A549 (cell line): Measurements from ENCODE around the gene FAM76A. TPM values are rescaled to one million over a fixed set of nuclear protein-coding genes. Genes with fewer than 3 reads are reported as not detected.
"Not testable (repeated sequence)": the region's sequence is repeated elsewhere in the genome, so short reads cannot be mapped to it uniquely, and the experiment has no call there.

ENCODE experiments used
- ATAC-seq, 2 experiments: fragments of 200-7000 bp in 1 of 2; fragments of >200 bp in 1 of 2; cut with Nextera tagmentation in 1 of 2; cut with Tn5 transposase in 1 of 2; 3 replicates each; pipeline versions ENCODE4 v1.8.0 to v1.9.1; 2018 to 2020; ENCODE audit warnings: mild to moderate bottlenecking in 1 of 2, moderate library complexity in 1 of 2
- CTCF ChIA-PET: fragments of 300-600 bp; sonication (Branson Sonifier 250); formaldehyde crosslinking; extraction: SDS; loops from one replicate; lab custom pipeline; 2021; ENCODE audit warnings: antibody characterized with exemption, inconsistent platforms; lab: Yijun Ruan, JAX
- POLR2A ChIA-PET: fragments of 350-600 bp; formaldehyde crosslinking; extraction: SDS; loops from one replicate; lab custom pipeline; 2021; ENCODE audit warnings: antibody characterized with exemption, inconsistent platforms; lab: Yijun Ruan, JAX
- DNase-seq, 2 experiments: peaks; one replicate each; pipeline versions ENCODE4 v3.0.0 to v3.0.0-alpha.2; 2011 to 2016; ENCODE audit warnings: low read depth in 1 of 2, low spot score in 1 of 2
- FAIRE-seq: peaks from 2 replicates; lab custom pipeline; 2011; peaks lifted over from hg19 to GRCh38; lab: Jason Lieb, UNC
- H3K27ac ChIP-seq, 2 experiments: fragments of >200 bp; sonication (Bioruptor Twin); formaldehyde crosslinking; 3 replicates each; pipeline ENCODE4 v1.5.1; 2016 to 2017
- H3K4me1 ChIP-seq: fragments of >200 bp; sonication (Bioruptor Twin); formaldehyde crosslinking; 3 replicates; pipeline ENCODE4 v1.6.1; 2016
- H3K4me2 ChIP-seq: fragments of >200 bp; sonication (Bioruptor Twin); formaldehyde crosslinking; 3 replicates; pipeline ENCODE4 v1.6.1; 2016
- H3K4me3 ChIP-seq: fragments of >200 bp; sonication (Bioruptor Twin); formaldehyde crosslinking; 3 replicates; pipeline ENCODE4 v1.5.1; 2016
- H3K9me3 ChIP-seq: fragments of >200 bp; sonication (Bioruptor Twin); formaldehyde crosslinking; 3 replicates; pipeline ENCODE4 v1.6.1; 2016
- BHLHE40 ChIP-seq: IDR thresholded peaks from 2 replicates; pipeline ENCODE4 v1.6.1; 2012; ENCODE audit warnings: low read depth, low read length, inconsistent platforms
- CBX8 ChIP-seq: fragments of 200-600 bp; sonication (generic); IDR thresholded peaks from 2 replicates; pipeline ENCODE4 v1.6.1; 2016
- CTCF ChIP-seq: fragments of >200 bp; sonication (Bioruptor Twin); formaldehyde crosslinking; IDR thresholded peaks from 3 replicates; pipeline ENCODE4 v1.5.1; 2016
- EHMT2 ChIP-seq: fragments of 200-600 bp; sonication (generic); IDR thresholded peaks from 2 replicates; pipeline ENCODE4 v1.6.1; 2016; ENCODE audit warnings: antibody characterized with exemption, low read depth, mild to moderate bottlenecking, moderate library complexity
- ESRRA ChIP-seq: fragments of 150-350 bp; IDR thresholded peaks from 2 replicates; pipeline ENCODE4 v1.6.1; 2014; ENCODE audit warnings: mild to moderate bottlenecking, low read length, borderline replicate concordance
- FOXS1 ChIP-seq: fragments of 250-450 bp; sonication (Bioruptor Pico); IDR thresholded peaks from 2 replicates; pipeline ENCODE4 v1.5.0; 2020; ENCODE audit warnings: mild to moderate bottlenecking, moderate library complexity
- HDAC2 ChIP-seq: fragments of 200-600 bp; sonication (generic); IDR thresholded peaks from 2 replicates; pipeline ENCODE4 v1.6.1; 2016
- HOXA7 ChIP-seq: fragments of 250-450 bp; sonication (Bioruptor Pico); IDR thresholded peaks from 2 replicates; pipeline ENCODE4 v1.5.0; 2020; ENCODE audit warnings: mild to moderate bottlenecking, moderate library complexity
- MAFK ChIP-seq: fragments of 450-650 bp; IDR thresholded peaks from 2 replicates; pipeline ENCODE4 v1.6.1; 2014; ENCODE audit not compliant: partially characterized antibody
- MAZ ChIP-seq: fragments of 150-350 bp; IDR thresholded peaks from 2 replicates; pipeline ENCODE4 v1.6.1; 2014; ENCODE audit warnings: antibody characterized with exemption, low read depth, low read length, borderline replicate concordance
- MYC ChIP-seq: IDR thresholded peaks from 2 replicates; pipeline ENCODE4 v1.6.1; 2012; ENCODE audit warnings: mild to moderate bottlenecking, inconsistent platforms, low read length, improper control_type of control experiment, borderline replicate concordance
- PHF8 ChIP-seq: fragments of 200-600 bp; sonication (generic); IDR thresholded peaks from 2 replicates; pipeline ENCODE4 v1.6.1; 2016; ENCODE audit warnings: low read depth, mild to moderate bottlenecking, antibody characterized with exemption, moderate library complexity, borderline replicate concordance
- RCOR1 ChIP-seq: fragments of 150-350 bp; IDR thresholded peaks from 2 replicates; pipeline ENCODE4 v1.6.1; 2014; ENCODE audit warnings: antibody characterized with exemption, low read length, low read depth
- SMC3 ChIP-seq: fragments of >200 bp; sonication (Bioruptor Twin); formaldehyde crosslinking; IDR thresholded peaks from 3 replicates; pipeline ENCODE4 v1.6.1; 2018; ENCODE audit warnings: inconsistent platforms
- TFCP2L1 ChIP-seq: fragments of 250-450 bp; sonication (Bioruptor Pico); IDR thresholded peaks from 2 replicates; pipeline ENCODE4 v1.5.0; 2021; ENCODE audit warnings: mild to moderate bottlenecking
- ZFP36 ChIP-seq: fragments of 450-650 bp; IDR thresholded peaks from 2 replicates; pipeline ENCODE4 v1.6.1; 2014; ENCODE audit warnings: borderline replicate concordance; ENCODE audit not compliant: partially characterized antibody
- ZNF302 ChIP-seq: fragments of 250-450 bp; sonication (Bioruptor Pico); IDR thresholded peaks from 2 replicates; pipeline ENCODE4 v1.9.0; 2021; ENCODE audit warnings: inconsistent platforms, mild to moderate bottlenecking, moderate library complexity
- ZSCAN20 ChIP-seq: fragments of 250-450 bp; sonication (Bioruptor Pico); IDR thresholded peaks from 2 replicates; pipeline ENCODE4 v1.8.0; 2022; ENCODE audit warnings: mild to moderate bottlenecking, moderate library complexity
- WGBS: methylation state at CpG from one replicate; pipeline ENCODE4 v1.1.6; 2017; ENCODE audit errors: missing lambda C conversion rate; 5-methylcytosine and 5-hydroxymethylcytosine counted together
- polyA plus RNA-seq, 4 experiments: library from polyadenylated mRNA; depleted of rRNA in 3 of 4; stranded (reverse); fragments of >200 nt; fragmentation: RNase III in 1 of 4; extraction: RNeasy Plus Mini Kit Qiagen cat#74134 plus additional on column Dnase treatment in 1 of 4; gene quantifications; 2 replicates in 3 of 4; 3 replicates in 1 of 4; pipeline ENCODE4 v1.2.3, GENCODE V29; 2011 to 2017
- TF ChIP-seq, protein P1 (sequence below): fragments of >200 bp; sonication (Bioruptor Twin); formaldehyde crosslinking; IDR thresholded peaks from 2 replicates; pipeline ENCODE4 v1.6.1; 2016
- TF ChIP-seq, protein P2 (sequence below): fragments of 150-350 bp; IDR thresholded peaks from 2 replicates; pipeline ENCODE4 v1.6.1; 2014; ENCODE audit warnings: low read depth, mild to moderate bottlenecking, low read length
- TF ChIP-seq, protein P3 (sequence below): fragments of 250-450 bp; sonication (Bioruptor Pico); IDR thresholded peaks from 2 replicates; pipeline ENCODE4 v1.5.0; 2021; ENCODE audit warnings: mild to moderate bottlenecking, moderate library complexity, borderline replicate concordance

The FAM76A gene
- polyA plus RNA-seq, 2 of the 4 experiments (the other 2 are of a cell fraction), result 4.8 to 6.5 TPM

DNA sequence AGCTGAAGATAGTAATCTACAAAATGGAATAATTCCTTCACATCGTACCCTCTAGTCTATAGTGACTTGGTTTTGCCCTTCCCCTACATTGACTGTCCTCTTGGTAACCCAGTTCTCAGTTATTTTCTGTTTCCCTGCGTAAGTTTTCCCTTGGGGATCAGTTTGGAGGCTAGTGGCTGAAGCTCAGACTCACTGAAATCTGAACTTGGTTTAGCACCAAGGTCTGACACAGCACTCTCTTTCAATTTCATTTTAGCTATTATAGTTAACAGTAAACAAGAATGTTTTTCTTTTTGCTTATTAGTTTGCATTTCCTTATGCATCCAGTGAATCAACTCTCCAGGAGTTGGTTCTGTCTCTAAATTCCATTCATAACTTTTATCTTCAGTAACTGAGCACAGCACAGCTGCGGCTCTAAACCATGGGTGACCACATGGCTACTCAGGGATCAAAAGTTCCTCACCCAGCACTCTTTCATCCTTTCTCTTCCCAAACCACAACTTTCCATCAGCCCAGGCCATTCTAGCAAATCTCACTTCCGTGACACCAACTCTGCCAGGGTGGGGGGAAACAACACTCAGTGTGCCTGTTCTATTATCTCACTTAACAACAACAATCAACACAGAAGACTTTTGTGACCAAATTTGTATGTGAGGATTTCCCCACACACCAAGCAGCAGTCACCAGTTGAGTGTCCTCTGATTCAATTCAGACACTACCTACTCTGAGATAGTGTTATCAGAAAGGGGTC is 36.2 kb upstream of the FAM76A start:
- ChIA-PET POLR2A (no interaction called here), CTCF (interaction anchor here (4.4 kb wide), 1 partner anchor 20 kb away, joined by 20 read pairs; no protein-coding TSS in a partner anchor)
- DNase-seq (no peak), ATAC-seq (no peak), FAIRE-seq (no peak)
- Histone ChIP-seq H3K9me3 (no peaks in the 10 kb centered on the region), H3K4me3 (no peak overlapping the region), H3K4me1 (no peaks in the 10 kb centered on the region), H3K4me2 (no peak overlapping the region), H3K27ac (no peak overlapping the region)
- 61% methylated on average over 4 of the region's 4 CpGs for WGBS
- no peak for TF ChIP-seq EHMT2
- TF ChIP-seq SMC3, result no peak
- TF ChIP-seq, protein P1, sequence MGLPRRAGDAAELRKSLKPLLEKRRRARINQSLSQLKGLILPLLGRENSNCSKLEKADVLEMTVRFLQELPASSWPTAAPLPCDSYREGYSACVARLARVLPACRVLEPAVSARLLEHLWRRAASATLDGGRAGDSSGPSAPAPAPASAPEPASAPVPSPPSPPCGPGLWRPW, result no peak
- TF ChIP-seq MAFK, result no peak

- no peak overlapping the region for H3K4me2 ChIP-seq
- no peak for FAIRE-seq
- H3K4me3 ChIP-seq, result no peak overlapping the region
- CTCF ChIA-PET, result no interaction called here
- POLR2A ChIA-PET, result no interaction called here
- TF ChIP-seq MAZ (no peak), EHMT2 (no peak), MYC (no peak), HOXA7 (CRISPR knock-in tag) (no peak), HDAC2 (no peak), MAFK (no peak), PHF8 (no peak), ESRRA (no peak), RCOR1 (no peak)
- TF ChIP-seq, protein P2, sequence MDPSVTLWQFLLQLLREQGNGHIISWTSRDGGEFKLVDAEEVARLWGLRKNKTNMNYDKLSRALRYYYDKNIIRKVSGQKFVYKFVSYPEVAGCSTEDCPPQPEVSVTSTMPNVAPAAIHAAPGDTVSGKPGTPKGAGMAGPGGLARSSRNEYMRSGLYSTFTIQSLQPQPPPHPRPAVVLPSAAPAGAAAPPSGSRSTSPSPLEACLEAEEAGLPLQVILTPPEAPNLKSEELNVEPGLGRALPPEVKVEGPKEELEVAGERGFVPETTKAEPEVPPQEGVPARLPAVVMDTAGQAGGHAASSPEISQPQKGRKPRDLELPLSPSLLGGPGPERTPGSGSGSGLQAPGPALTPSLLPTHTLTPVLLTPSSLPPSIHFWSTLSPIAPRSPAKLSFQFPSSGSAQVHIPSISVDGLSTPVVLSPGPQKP, result no peak
- no peaks in the 10 kb centered on the region for H3K9me3 ChIP-seq
- H3K4me1 ChIP-seq, result no peaks in the 10 kb centered on the region
- no peak for ATAC-seq
- no peak overlapping the region for H3K27ac ChIP-seq
- WGBS, result 25% methylated on average over 2 of the region's 2 CpGs
- no peak for DNase-seq
These were observed 35.6 kb upstream of the FAM76A start for GRCh38 chr1:27690183-27690582.

- H3K4me2 ChIP-seq, FAIRE-seq, H3K9me3 ChIP-seq, H3K4me1 ChIP-seq, POLR2A ChIA-PET, ATAC-seq, H3K27ac ChIP-seq, H3K4me3 ChIP-seq, DNase-seq: not testable (repeated sequence)
- 55% methylated on average over 8 of the region's 9 CpGs for WGBS
- CTCF ChIA-PET, result interaction anchor here (1.4 kb wide), 1 partner anchor 53 kb away, joined by 4 read pairs; no protein-coding TSS in a partner anchor
These were observed 28.9 kb upstream of the FAM76A start for GRCh38 chr1:27696835-27697234.

DNA sequence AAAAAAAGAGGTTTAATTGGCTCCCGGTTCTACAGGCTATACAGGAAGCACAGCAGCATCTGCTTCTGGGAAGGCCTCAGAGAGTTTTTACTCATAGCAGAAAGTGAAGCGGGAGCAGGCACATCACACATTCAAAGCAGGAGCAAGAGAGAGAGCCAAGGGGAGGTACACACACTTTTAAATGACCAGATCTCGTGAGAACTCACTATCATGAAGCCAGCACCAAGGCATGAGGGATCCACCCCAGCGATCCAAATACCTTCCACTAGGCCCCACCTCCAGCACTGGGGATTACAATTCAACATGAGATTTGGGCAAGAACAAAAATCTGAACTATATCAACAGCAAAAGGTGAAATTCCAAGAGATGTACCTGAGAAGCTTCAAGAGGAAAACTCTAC is 20.8 kb upstream of the FAM76A start:
- WGBS, result 59% methylated on average over 4 of the region's 4 CpGs
- ChIA-PET POLR2A (no interaction called here), CTCF (interaction anchor here (0.6 to 1.9 kb wide), 2 partner anchors 16 to 36 kb away, joined by 3 to 7 read pairs; no protein-coding TSS in a partner anchor)
- no peak overlapping the region for H3K4me2 ChIP-seq
- H3K4me3 ChIP-seq, result no peak overlapping the region
- TF ChIP-seq CTCF (no peak), TFCP2L1 (CRISPR knock-in tag) (no peak), ZFP36 (no peak), MAZ (no peak), ZNF302 (CRISPR knock-in tag) (no peak), HOXA7 (CRISPR knock-in tag) (no peak), ZSCAN20 (no peak), CBX8 (no peak), FOXS1 (CRISPR knock-in tag) (no peak), BHLHE40 (no peak), RCOR1 (no peak), PHF8 (no peak)
- TF ChIP-seq, protein P1, result no peak
- TF ChIP-seq, protein P3, sequence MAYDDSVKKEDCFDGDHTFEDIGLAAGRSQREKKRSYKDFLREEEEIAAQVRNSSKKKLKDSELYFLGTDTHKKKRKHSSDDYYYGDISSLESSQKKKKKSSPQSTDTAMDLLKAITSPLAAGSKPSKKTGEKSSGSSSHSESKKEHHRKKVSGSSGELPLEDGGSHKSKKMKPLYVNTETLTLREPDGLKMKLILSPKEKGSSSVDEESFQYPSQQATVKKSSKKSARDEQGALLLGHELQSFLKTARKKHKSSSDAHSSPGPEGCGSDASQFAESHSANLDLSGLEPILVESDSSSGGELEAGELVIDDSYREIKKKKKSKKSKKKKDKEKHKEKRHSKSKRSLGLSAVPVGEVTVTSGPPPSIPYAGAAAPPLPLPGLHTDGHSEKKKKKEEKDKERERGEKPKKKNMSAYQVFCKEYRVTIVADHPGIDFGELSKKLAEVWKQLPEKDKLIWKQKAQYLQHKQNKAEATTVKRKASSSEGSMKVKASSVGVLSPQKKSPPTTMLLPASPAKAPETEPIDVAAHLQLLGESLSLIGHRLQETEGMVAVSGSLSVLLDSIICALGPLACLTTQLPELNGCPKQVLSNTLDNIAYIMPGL (CRISPR knock-in tag), result no peak
- H3K4me1 ChIP-seq, result no peaks in the 10 kb centered on the region
- ATAC-seq, result no peak
- DNase-seq, result no peak
- no peak for FAIRE-seq
- H3K27ac ChIP-seq, result no peak overlapping the region
- H3K9me3 ChIP-seq, result no peaks in the 10 kb centered on the region
